Brain microvascular endothelial cell (primary cell): ENCODE data around the gene PPP1R1B.
A peak's percentile ranks its signal among the peaks of the same experiment; 100 is the strongest.

Experiments used
- DNase-seq: peaks from one replicate; pipeline ENCODE4 v3.0.0-alpha.2; 2020
- H3K27ac ChIP-seq: fragments of 250-450 bp; sonication (Bioruptor Pico); 2 replicates; pipeline ENCODE4 v1.5.1; 2020; ENCODE audit warnings: mild to moderate bottlenecking, moderate library complexity
- H3K27me3 ChIP-seq: fragments of 250-450 bp; sonication (Bioruptor Pico); replicated peaks from 2 replicates; pipeline ENCODE4 v1.5.1; 2020; ENCODE audit warnings: mild to moderate bottlenecking
- H3K36me3 ChIP-seq: fragments of 250-450 bp; sonication (Bioruptor Pico); replicated peaks from 2 replicates; pipeline ENCODE4 v1.5.1; 2020; ENCODE audit warnings: mild to moderate bottlenecking
- H3K4me3 ChIP-seq: 2 replicates; pipeline ENCODE4 v1.5.1; 2011; ENCODE audit warnings: low read depth, mild to moderate bottlenecking, control low read depth, low read length, moderate library complexity
- CTCF ChIP-seq: IDR thresholded peaks from 2 replicates; pipeline ENCODE4 v1.5.1; 2011; ENCODE audit warnings: low read depth, mild to moderate bottlenecking, moderate library complexity, low read length, control low read depth, inconsistent platforms; ENCODE audit errors: missing control alignments
- in situ Hi-C: cut with HindIII; loops from 2 replicates; pipeline ENCODE4 v1.10.0; 2017; ENCODE audit warnings: low sequenced_read_pairs, low pct_ligation_motif_present

PPP1R1B gene

GRCh38 chr17:39636927-39637736, 10.4 kb downstream of the PPP1R1B start, which contains the start of gene STARD3:
Gene STARD3, plus strand, starts transcription at chr17:39637144. Its CDS starts 16,388 bp downstream, at chr17:39653532.
- H3K27me3 ChIP-seq, result peaks cover under 1% of the 10 kb centered on the region
- peak; percentile 75 for DNase-seq

GRCh38 chr17:39638317-39638716, 11.6 kb downstream of the PPP1R1B start:
- in situ Hi-C loops, result no loop called here
- H3K4me3 ChIP-seq, result no peak overlapping the region

More at GRCh38 chr17:39636927-39637736, 10.4 kb downstream of the PPP1R1B start, which contains the start of gene STARD3:
- in situ Hi-C loops, result no loop called here
- peak; percentile 2 for TF ChIP-seq CTCF
- Histone ChIP-seq H3K27ac (peak within 1 kb of the TSS; percentile 79), H3K4me3 (peak within 1 kb of the TSS; percentile 92), H3K36me3 (no peaks in the 10 kb centered on the region)

GRCh38 chr17:39639043-39639442, 12.3 kb downstream of the PPP1R1B start:
- Histone ChIP-seq H3K27me3 (no peaks in the 10 kb centered on the region), H3K36me3 (no peaks in the 10 kb centered on the region), H3K27ac (no peak overlapping the region), H3K4me3 (no peak overlapping the region)
- in situ Hi-C loops, result no loop called here
- DNase-seq, result no peak
- no peak for TF ChIP-seq CTCF

More at GRCh38 chr17:39638317-39638716, 11.6 kb downstream of the PPP1R1B start:
- Histone ChIP-seq H3K36me3 (no peaks in the 10 kb centered on the region), H3K27me3 (no peaks in the 10 kb centered on the region), H3K27ac (no peak overlapping the region)
- DNase-seq, result no peak
- no peak for TF ChIP-seq CTCF

GRCh38 chr17:39639566-39640458, 13.1 kb downstream of the PPP1R1B start:
- TF ChIP-seq CTCF, result no peak
- no peak for DNase-seq
- Histone ChIP-seq H3K36me3 (no peaks in the 10 kb centered on the region), H3K27me3 (no peaks in the 10 kb centered on the region), H3K4me3 (no peak overlapping the region), H3K27ac (no peak overlapping the region)
- in situ Hi-C loops, result no loop called here

GRCh38 chr17:39640591-39641031, 13.9 kb downstream of the PPP1R1B start:
- no peak for TF ChIP-seq CTCF
- Histone ChIP-seq H3K27me3 (no peaks in the 10 kb centered on the region), H3K27ac (no peak overlapping the region), H3K4me3 (no peak overlapping the region), H3K36me3 (no peaks in the 10 kb centered on the region)
- in situ Hi-C loops, result no loop called here
- DNase-seq, result no peak
